H9 (cell line): ENCODE data around the gene TSC2. TPM values are rescaled to one million over a fixed set of nuclear protein-coding genes. Genes with fewer than 3 reads are reported as not detected.
"Not testable (repeated sequence)": the region's sequence is repeated elsewhere in the genome, so short reads cannot be mapped to it uniquely, and the experiment has no call there.

Experiments used
- DNase-seq: peaks from one replicate; pipeline ENCODE4 v3.0.0-alpha.2; 2017
- H2AFZ ChIP-seq: one replicate; pipeline ENCODE4 v1.6.1; 2013; ENCODE audit warnings: mild to moderate bottlenecking, low read length, control low read depth, moderate library complexity
- H2AK5ac ChIP-seq: 2 replicates; pipeline ENCODE4 v1.6.1; 2013; ENCODE audit warnings: low read length, control low read depth, mixed read lengths; ENCODE audit not compliant: insufficient read length
- H2BK120ac ChIP-seq: one replicate; pipeline ENCODE4 v1.6.1; 2013; ENCODE audit warnings: low read depth, mild to moderate bottlenecking, low read length, control low read depth, inconsistent platforms; ENCODE audit not compliant: poor library complexity, severe bottlenecking
- H2BK12ac ChIP-seq: 2 replicates; pipeline ENCODE4 v1.6.1; 2013; ENCODE audit warnings: low read length, control low read depth, mixed read lengths, low read depth; ENCODE audit not compliant: insufficient read length
- H2BK15ac ChIP-seq: 2 replicates; pipeline ENCODE4 v1.6.1; 2013; ENCODE audit warnings: low read depth, low read length, control low read depth
- H2BK20ac ChIP-seq: one replicate; pipeline ENCODE4 v1.6.1; 2013; ENCODE audit warnings: low read depth, mild to moderate bottlenecking, low read length, control low read depth, inconsistent platforms; ENCODE audit not compliant: poor library complexity, severe bottlenecking
- H2BK5ac ChIP-seq: 2 replicates; pipeline ENCODE4 v1.6.1; 2013; ENCODE audit warnings: low read length, control low read depth, mixed read lengths; ENCODE audit not compliant: insufficient read length
- H3K14ac ChIP-seq: 2 replicates; pipeline ENCODE4 v1.6.1; 2013; ENCODE audit warnings: low read length, control low read depth; ENCODE audit not compliant: insufficient read depth
- H3K18ac ChIP-seq: 2 replicates; pipeline ENCODE4 v1.6.1; 2013; ENCODE audit warnings: low read depth, mild to moderate bottlenecking, mixed read lengths, low read length, control low read depth; ENCODE audit not compliant: insufficient read length
- H3K23ac ChIP-seq: 2 replicates; pipeline ENCODE4 v1.6.1; 2013; ENCODE audit warnings: low read length, control low read depth, mixed read lengths, low read depth; ENCODE audit not compliant: insufficient read length
- H3K23me2 ChIP-seq: 2 replicates; pipeline ENCODE4 v1.6.1; 2013; ENCODE audit warnings: low read depth, mild to moderate bottlenecking, mixed read lengths, low read length, control low read depth; ENCODE audit not compliant: insufficient read length, poor library complexity, severe bottlenecking
- H3K27ac ChIP-seq: 2 replicates; pipeline ENCODE4 v1.5.1; 2013; ENCODE audit warnings: low read length, control low read depth, mixed read lengths, low read depth; ENCODE audit not compliant: insufficient read length
- H3K27me3 ChIP-seq: 2 replicates; pipeline ENCODE4 v1.6.1; 2013; ENCODE audit warnings: low read length, control low read depth, inconsistent platforms; ENCODE audit not compliant: insufficient read depth
- H3K4ac ChIP-seq: 2 replicates; pipeline ENCODE4 v1.6.1; 2013; ENCODE audit warnings: low read depth, mild to moderate bottlenecking, control low read depth, inconsistent platforms, low read length, moderate library complexity
- H3K4me1 ChIP-seq: 2 replicates; pipeline ENCODE4 v1.6.1; 2013; ENCODE audit warnings: low read length, control low read depth, inconsistent platforms; ENCODE audit not compliant: insufficient read depth
- H3K4me2 ChIP-seq: 2 replicates; pipeline ENCODE4 v1.6.1; 2013; ENCODE audit warnings: low read length, control low read depth, mixed read lengths; ENCODE audit not compliant: insufficient read length, insufficient read depth
- H3K56ac ChIP-seq: 2 replicates; pipeline ENCODE4 v1.6.1; 2013; ENCODE audit warnings: low read depth, mild to moderate bottlenecking, mixed read lengths, low read length, control low read depth; ENCODE audit not compliant: insufficient read length
- H3K79me1 ChIP-seq: 2 replicates; pipeline ENCODE4 v1.6.1; 2013; ENCODE audit warnings: low read depth, mild to moderate bottlenecking, moderate library complexity, low read length, control low read depth, inconsistent platforms; ENCODE audit not compliant: insufficient read depth, poor library complexity, severe bottlenecking
- H3K79me2 ChIP-seq: 2 replicates; pipeline ENCODE4 v1.6.1; 2013; ENCODE audit warnings: low read length, control low read depth, inconsistent platforms; ENCODE audit not compliant: insufficient read depth
- H3K9ac ChIP-seq: 2 replicates; pipeline ENCODE4 v1.6.1; 2013; ENCODE audit warnings: low read length, control low read depth, mixed read lengths; ENCODE audit not compliant: insufficient read length; ENCODE audit errors: extremely low read depth
- H3K9me3 ChIP-seq: one replicate; pipeline ENCODE4 v1.6.1; 2013; ENCODE audit warnings: low read depth, low read length, inconsistent platforms; ENCODE audit not compliant: control insufficient read depth
- H3T11ph ChIP-seq: one replicate; pipeline ENCODE4 v1.6.1; 2013; ENCODE audit warnings: mild to moderate bottlenecking, low read length, control low read depth, inconsistent platforms
- H4K20me1 ChIP-seq: one replicate; pipeline ENCODE4 v1.6.1; 2013; ENCODE audit not compliant: control insufficient read depth, insufficient read length, insufficient read depth
- H4K5ac ChIP-seq: 2 replicates; pipeline ENCODE4 v1.6.1; 2013; ENCODE audit warnings: low read depth, mild to moderate bottlenecking, mixed read lengths, low read length, control low read depth; ENCODE audit not compliant: insufficient read length
- H4K8ac ChIP-seq: replicated peaks from 2 replicates; pipeline ENCODE4 v1.6.1; 2013; ENCODE audit warnings: low read length, control low read depth, mixed read lengths, low read depth; ENCODE audit not compliant: insufficient read length
- H4K91ac ChIP-seq: 2 replicates; pipeline ENCODE4 v1.6.1; 2013; ENCODE audit warnings: low read depth, mild to moderate bottlenecking, moderate library complexity, mixed read lengths, low read length, control low read depth; ENCODE audit not compliant: insufficient read length
- H3K27ac Mint-ChIP-seq, 3 experiments: 2 replicates in 2 of 3; 3 replicates in 1 of 3; pipeline ENCODE4 v1.8.0; 2020 to 2021; ENCODE audit warnings: mixed read lengths in 3 of 3, mild to moderate bottlenecking in 1 of 3, moderate library complexity in 1 of 3
- H3K27me3 Mint-ChIP-seq: 2 replicates; pipeline ENCODE4 v1.8.0; 2021; ENCODE audit warnings: low read depth, mild to moderate bottlenecking, moderate library complexity, mixed read lengths
- H3K36me3 Mint-ChIP-seq, 3 experiments: 2 replicates in 2 of 3; 3 replicates in 1 of 3; pipeline ENCODE4 v1.8.0; 2020 to 2021; ENCODE audit warnings: low read depth in 3 of 3, mixed read lengths in 3 of 3; ENCODE audit not compliant: insufficient read depth in 1 of 3
- H3K4me1 Mint-ChIP-seq, 2 experiments: 2 replicates each; pipeline ENCODE4 v1.8.0; 2020; ENCODE audit warnings: mixed read lengths in 2 of 2
- H3K4me3 Mint-ChIP-seq, 2 experiments: 2 replicates in 1 of 2; 3 replicates in 1 of 2; pipeline ENCODE4 v1.8.0; 2020 to 2021; ENCODE audit warnings: mild to moderate bottlenecking in 2 of 2, mixed read lengths in 2 of 2, moderate library complexity in 1 of 2
- H3K9me3 Mint-ChIP-seq, 2 experiments: 2 replicates in 1 of 2; 3 replicates in 1 of 2; pipeline ENCODE4 v1.8.0; 2020; ENCODE audit warnings: mild to moderate bottlenecking in 2 of 2, mixed read lengths in 2 of 2, moderate library complexity in 1 of 2
- WGBS: extraction: QIAGEN DNeasy Blood & Tissue Kit; methylation state at CpG from one replicate; pipeline ENCODE4 v1.1.7; 2013; ENCODE audit warnings: missing lambda C conversion rate, low lambda C conversion rate, mixed read lengths; ENCODE audit not compliant: insufficient read length; ENCODE audit errors: extremely low coverage; 5-methylcytosine and 5-hydroxymethylcytosine counted together
- total RNA-seq: library from RNA; stranded (reverse); gene quantifications from 2 replicates; pipeline ENCODE4 v1.2.1, GENCODE V29; 2021

The TSC2 gene
- total RNA-seq, 1 experiment from 2014 or later = 122 TPM

DNA sequence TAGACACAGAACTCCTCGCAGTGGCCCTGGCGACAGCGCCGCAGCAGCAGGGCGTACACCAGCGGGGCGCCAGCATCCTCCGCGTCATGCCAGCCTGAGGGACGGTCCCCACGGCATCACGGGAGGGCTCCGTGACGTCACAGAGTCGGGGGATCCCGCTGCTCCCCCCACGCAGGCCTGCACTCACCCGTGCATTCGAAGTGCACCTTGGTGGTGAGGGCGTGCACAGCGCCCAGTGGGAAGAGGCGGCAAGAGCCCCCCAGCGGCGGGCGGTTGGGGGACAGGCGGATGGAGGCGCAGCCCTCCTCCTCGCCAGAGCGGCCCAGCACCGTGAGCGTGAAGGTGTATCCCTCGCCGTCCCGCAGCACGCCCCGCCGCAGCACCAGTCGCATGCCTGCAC lies 58.4 kb downstream of the TSC2 start:
- not testable (repeated sequence) for H3K27me3 Mint-ChIP-seq, H3K27me3 ChIP-seq, H3K18ac ChIP-seq, H3K23ac ChIP-seq, H2BK15ac ChIP-seq, H4K5ac ChIP-seq, H3K23me2 ChIP-seq, H3K9me3 Mint-ChIP-seq, H3K79me2 ChIP-seq, H3K27ac Mint-ChIP-seq, H3K56ac ChIP-seq, H3K4me2 ChIP-seq, H2BK5ac ChIP-seq, H2BK20ac ChIP-seq, H3K4me1 ChIP-seq, DNase-seq, H2BK120ac ChIP-seq, H2BK12ac ChIP-seq, H3K9me3 ChIP-seq, H3K14ac ChIP-seq, H4K91ac ChIP-seq, H4K20me1 ChIP-seq, H3K4me1 Mint-ChIP-seq, H2AK5ac ChIP-seq, H3T11ph ChIP-seq, H3K27ac ChIP-seq, H2AFZ ChIP-seq, H4K8ac ChIP-seq, H3K4ac ChIP-seq, H3K9ac ChIP-seq, H3K4me3 Mint-ChIP-seq, H3K79me1 ChIP-seq
- WGBS = no CpG with 5 or more reads among the region's 38 CpGs
- peaks cover 5 to 32% (median 16%) of the 10 kb centered on the region in 3 experiments; a peak in 6 of 7 replicates for H3K36me3 Mint-ChIP-seq

DNA sequence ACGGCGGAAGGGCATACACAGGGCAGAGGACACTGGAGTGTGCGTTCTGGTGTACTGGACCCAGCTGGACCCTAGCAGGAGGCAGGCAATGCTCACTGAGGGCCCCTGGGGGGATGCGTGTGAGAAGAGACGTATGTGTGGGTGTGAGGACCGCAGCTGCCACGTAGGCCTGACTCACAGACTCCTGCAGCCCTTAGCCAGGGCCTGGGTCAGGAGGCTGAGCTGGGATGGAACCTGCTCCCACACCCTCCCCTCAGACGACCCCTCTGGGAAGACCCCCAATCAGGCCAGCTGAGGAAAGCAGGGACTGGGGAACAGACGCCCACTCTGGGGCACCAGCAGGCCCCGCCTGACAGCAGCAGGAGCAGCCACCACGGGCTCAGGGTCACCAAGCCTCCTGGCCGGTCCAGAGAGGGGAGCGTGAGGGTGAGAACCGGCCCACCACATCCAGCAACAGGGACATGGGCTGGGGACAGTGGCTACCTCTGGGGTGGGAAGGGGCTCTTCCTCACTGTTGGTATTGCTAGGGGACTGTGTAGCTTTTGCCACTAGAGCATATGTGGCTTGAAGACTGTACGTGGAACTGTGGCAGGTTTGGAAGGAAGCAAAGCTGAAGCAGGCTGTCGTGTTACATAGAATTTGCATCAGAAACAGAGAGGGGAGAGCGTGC lies 59.5 kb downstream of the TSC2 start:
- not testable (repeated sequence) for H3K79me2 ChIP-seq, H2AFZ ChIP-seq, H2BK120ac ChIP-seq, H4K91ac ChIP-seq, H3K27me3 Mint-ChIP-seq, H3K27ac ChIP-seq, H4K8ac ChIP-seq, H3K79me1 ChIP-seq, H2BK5ac ChIP-seq, H3K23ac ChIP-seq, H2BK20ac ChIP-seq, H3K4me1 ChIP-seq, H3K9me3 Mint-ChIP-seq, H3K14ac ChIP-seq, DNase-seq, H3K4me2 ChIP-seq, H2BK15ac ChIP-seq, H3K23me2 ChIP-seq, H3K18ac ChIP-seq, H3K4me1 Mint-ChIP-seq, H4K20me1 ChIP-seq, H3K9ac ChIP-seq, H3K27me3 ChIP-seq, H3T11ph ChIP-seq, H2BK12ac ChIP-seq, H4K5ac ChIP-seq, H3K4me3 Mint-ChIP-seq, H3K4ac ChIP-seq, H3K56ac ChIP-seq, H2AK5ac ChIP-seq, H3K9me3 ChIP-seq
- H3K27ac Mint-ChIP-seq = peak overlapping the region in 2 of 3 experiments; percentile 7 to 23; a peak in 2 of 7 replicates
- H3K36me3 Mint-ChIP-seq = peaks cover 2 to 31% (median 12%) of the 10 kb centered on the region in 3 experiments; a peak in 5 of 7 replicates
- no CpG with 5 or more reads among the region's 17 CpGs for WGBS
